Measurements from ENCODE around the gene COL18A1.

Gene COL18A1

DNA sequence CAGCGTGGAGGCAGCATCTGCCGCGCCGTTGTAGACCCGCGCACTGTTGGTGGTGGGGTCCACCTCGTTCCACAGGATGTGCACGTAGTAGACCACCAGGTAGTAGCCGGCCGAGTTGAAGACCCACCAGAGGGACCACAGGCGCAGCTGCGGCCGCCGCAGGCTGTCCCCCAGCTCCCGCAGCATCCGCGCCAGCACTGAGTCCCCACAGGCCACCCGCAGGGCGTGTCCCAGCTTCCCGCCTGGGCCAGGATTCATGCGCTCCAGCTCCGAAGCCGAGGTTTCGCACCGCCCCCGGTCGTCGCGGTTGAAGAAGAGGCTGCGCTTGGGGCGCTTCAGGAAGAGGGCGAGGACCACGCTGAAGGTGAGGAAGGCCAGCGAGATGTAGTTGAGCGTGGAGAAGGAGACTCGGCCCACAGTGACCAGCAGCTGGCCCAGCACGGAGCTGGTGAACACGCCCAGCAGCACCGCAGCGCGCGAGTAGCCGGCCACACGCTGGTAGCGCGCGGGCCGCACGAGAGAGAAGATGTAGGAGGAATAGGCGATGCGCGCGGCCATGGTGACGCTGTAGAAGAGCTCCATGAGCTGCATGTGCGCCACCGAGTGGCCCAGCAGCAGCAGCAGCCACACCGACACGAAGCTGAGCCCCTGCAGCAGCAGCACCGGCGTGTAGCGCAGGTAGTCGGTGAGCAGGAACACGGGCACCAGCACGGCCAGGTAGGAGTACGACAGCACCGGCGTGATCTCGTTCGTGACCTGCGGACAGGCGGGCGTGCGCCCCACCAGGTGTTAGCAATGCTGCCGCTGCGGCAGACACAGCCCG is 126.6 kb downstream of the COL18A1 start:
- H3K4me3 ChIP-seq (ENCODE audit: low read length in 2 of 2) = no peak overlapping the region
- no peak for DNase-seq (ENCODE audit: low spot score)
- no peak overlapping the region for H4K91ac ChIP-seq (ENCODE audit: low read depth, low read length, poor library complexity)
- H3K18ac ChIP-seq (ENCODE audit: low read length) = peak overlapping the region; percentile 57
- peak overlapping the region; percentile 89 for H3K23ac ChIP-seq (ENCODE audit: low read depth, low read length, poor library complexity)
- peaks cover 0 to 11% of the 10 kb centered on the region in 2 donors for H3K9me3 ChIP-seq (replicated peaks in 1 of 2; ENCODE audit: control insufficient read depth in 2 of 2, insufficient read depth in 1 of 2, low read depth in 1 of 2, low read length in 2 of 2)
- H3K4me1 ChIP-seq (ENCODE audit: control insufficient read depth in 2 of 2, insufficient read depth in 1 of 2, low read depth in 1 of 2, low read length in 2 of 2) = peaks cover 0 to 7% of the 10 kb centered on the region in 2 donors
- no peak overlapping the region for H2BK12ac ChIP-seq (ENCODE audit: low read length)
- no peak overlapping the region for H3K27ac ChIP-seq (replicated peaks; ENCODE audit: low read length)
- H3K36me3 ChIP-seq (replicated peaks in 1 of 2; ENCODE audit: control insufficient read depth in 2 of 2, insufficient read depth in 2 of 2, low read length in 2 of 2) = peaks cover 21 to 33% of the 10 kb centered on the region in 2 donors
- H2AK5ac ChIP-seq (ENCODE audit: low read depth, low read length) = no peak overlapping the region
- H3K79me1 ChIP-seq (ENCODE audit: low read depth, low read length) = peaks cover 36% of the 10 kb centered on the region
- H2BK5ac ChIP-seq (ENCODE audit: low read length) = no peak overlapping the region
- no peak overlapping the region for H3K9ac ChIP-seq (ENCODE audit: low read depth, low read length, poor library complexity)
- H3K4me2 ChIP-seq (ENCODE audit: insufficient read depth, low read length, poor library complexity, severe bottlenecking) = no peak overlapping the region
- H2BK15ac ChIP-seq (ENCODE audit: low read length) = no peak overlapping the region
- peak overlapping the region; percentile 75 for H3K14ac ChIP-seq (ENCODE audit: low read length)
- H4K8ac ChIP-seq (ENCODE audit: low read depth, low read length) = peak overlapping the region; percentile 82
- WGBS, 2 donors (ENCODE audit: extremely low coverage in 2 of 2, insufficient read length in 2 of 2, insufficient replicate concordance in 1 of 2) = no CpG with 5 or more reads among the region's 76 CpGs
- peaks cover 0 to 3% (median 0%) of the 10 kb centered on the region in 3 experiments for H3K27me3 ChIP-seq (ENCODE audit: control insufficient read depth in 3 of 3, insufficient read depth in 3 of 3, low read depth in 1 of 3, low read length in 3 of 3)
- H2BK120ac ChIP-seq (ENCODE audit: low read depth, low read length) = no peak overlapping the region
- no peak overlapping the region for H3K4ac ChIP-seq (ENCODE audit: low read length)
- H2AFZ ChIP-seq (ENCODE audit: low read length) = no peak overlapping the region

DNA sequence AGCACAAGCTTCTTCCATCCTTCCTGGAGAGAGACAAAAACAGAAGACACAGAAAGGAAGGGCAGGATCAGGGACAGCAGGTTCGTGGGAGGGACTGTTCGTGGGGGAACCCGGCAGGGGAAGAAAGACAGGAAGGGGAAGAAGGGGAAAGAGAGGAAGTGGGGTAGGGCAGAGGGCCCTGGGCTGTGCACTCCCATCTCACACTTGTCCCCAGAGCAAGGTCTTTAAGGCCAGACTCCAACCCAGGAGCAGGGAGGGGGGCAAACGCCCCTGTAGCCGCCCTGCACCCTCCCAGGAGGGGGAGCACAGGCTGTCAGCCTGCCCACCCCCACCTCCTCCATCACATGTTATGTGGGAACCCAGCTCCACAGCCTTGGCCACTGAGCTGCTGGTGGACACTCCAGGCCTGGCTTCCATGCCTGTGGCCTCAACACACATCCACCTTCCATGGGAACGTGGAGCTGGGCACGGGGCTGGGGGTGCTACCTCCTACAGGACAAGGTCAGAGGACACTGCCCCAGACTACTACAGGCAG is 127.9 kb downstream of the COL18A1 start:
- no peak overlapping the region for H2AFZ ChIP-seq (ENCODE audit: low read length)
- H3K27ac ChIP-seq (replicated peaks; ENCODE audit: low read length) = no peak overlapping the region
- peaks cover 0 to 11% of the 10 kb centered on the region in 2 donors for H3K9me3 ChIP-seq (replicated peaks in 1 of 2; ENCODE audit: control insufficient read depth in 2 of 2, insufficient read depth in 1 of 2, low read depth in 1 of 2, low read length in 2 of 2)
- peaks cover 39% of the 10 kb centered on the region for H3K79me1 ChIP-seq (ENCODE audit: low read depth, low read length)
- peaks cover 0 to 7% of the 10 kb centered on the region in 2 donors for H3K4me1 ChIP-seq (ENCODE audit: control insufficient read depth in 2 of 2, insufficient read depth in 1 of 2, low read depth in 1 of 2, low read length in 2 of 2)
- no CpG with 5 or more reads among the region's 7 CpGs for WGBS, 2 donors (ENCODE audit: extremely low coverage in 2 of 2, insufficient read length in 2 of 2, insufficient replicate concordance in 1 of 2)
- no peak overlapping the region for H2BK120ac ChIP-seq (ENCODE audit: low read depth, low read length)
- no peak overlapping the region for H3K23ac ChIP-seq (ENCODE audit: low read depth, low read length, poor library complexity)
- no peak for DNase-seq (ENCODE audit: low spot score)
- H2BK15ac ChIP-seq (ENCODE audit: low read length) = no peak overlapping the region
- H3K18ac ChIP-seq (ENCODE audit: low read length) = no peak overlapping the region
- no peak overlapping the region for H3K4me3 ChIP-seq (ENCODE audit: low read length in 2 of 2)
- H2BK12ac ChIP-seq (ENCODE audit: low read length) = no peak overlapping the region
- H4K91ac ChIP-seq (ENCODE audit: low read depth, low read length, poor library complexity) = no peak overlapping the region
- H3K4ac ChIP-seq (ENCODE audit: low read length) = no peak overlapping the region
- H4K8ac ChIP-seq (ENCODE audit: low read depth, low read length) = no peak overlapping the region
- H3K4me2 ChIP-seq (ENCODE audit: insufficient read depth, low read length, poor library complexity, severe bottlenecking) = no peak overlapping the region
- H3K27me3 ChIP-seq (ENCODE audit: control insufficient read depth in 3 of 3, insufficient read depth in 3 of 3, low read depth in 1 of 3, low read length in 3 of 3) = peaks cover 0 to 3% (median 0%) of the 10 kb centered on the region in 3 experiments
- no peak overlapping the region for H3K9ac ChIP-seq (ENCODE audit: low read depth, low read length, poor library complexity)
- H2BK5ac ChIP-seq (ENCODE audit: low read length) = peak overlapping the region; percentile 24
- peaks cover 21 to 35% of the 10 kb centered on the region in 2 donors for H3K36me3 ChIP-seq (replicated peaks in 1 of 2; ENCODE audit: control insufficient read depth in 2 of 2, insufficient read depth in 2 of 2, low read length in 2 of 2)
- H2AK5ac ChIP-seq (ENCODE audit: low read depth, low read length) = no peak overlapping the region
- no peak overlapping the region for H3K14ac ChIP-seq (ENCODE audit: low read length)

DNA sequence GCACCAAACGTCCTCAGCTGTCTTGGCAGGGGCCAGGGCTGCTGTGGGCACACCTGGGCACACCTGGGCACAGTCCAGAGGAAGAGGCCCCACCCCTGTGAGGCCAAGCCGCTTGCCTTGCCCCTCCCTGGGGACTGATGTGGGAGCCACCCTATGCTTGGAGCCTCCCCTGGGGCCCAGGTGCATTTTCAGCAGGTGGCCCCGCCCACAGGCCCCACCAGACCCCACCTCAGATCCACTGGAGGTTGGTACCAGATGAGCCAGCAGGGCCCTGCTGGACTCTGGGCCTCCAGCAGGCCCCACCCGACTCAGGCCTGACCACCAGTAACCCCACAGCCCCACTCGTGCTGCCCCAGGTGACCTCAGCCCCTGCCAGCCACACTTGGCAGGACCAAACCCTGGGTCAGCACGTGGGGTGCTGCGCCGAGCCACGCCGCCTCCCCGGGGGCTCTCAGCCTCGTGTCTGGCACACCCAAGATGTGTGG is 128.4 kb downstream of the COL18A1 start:
- no peak overlapping the region for H2BK12ac ChIP-seq (ENCODE audit: low read length)
- H3K4me3 ChIP-seq (ENCODE audit: low read length in 2 of 2) = no peak overlapping the region
- no CpG with 5 or more reads among the region's 12 CpGs for WGBS, 2 donors (ENCODE audit: extremely low coverage in 2 of 2, insufficient read length in 2 of 2, insufficient replicate concordance in 1 of 2)
- H4K8ac ChIP-seq (ENCODE audit: low read depth, low read length) = no peak overlapping the region
- no peak overlapping the region for H2BK120ac ChIP-seq (ENCODE audit: low read depth, low read length)
- no peak overlapping the region for H3K23ac ChIP-seq (ENCODE audit: low read depth, low read length, poor library complexity)
- H3K4me2 ChIP-seq (ENCODE audit: insufficient read depth, low read length, poor library complexity, severe bottlenecking) = no peak overlapping the region
- H3K14ac ChIP-seq (ENCODE audit: low read length) = no peak overlapping the region
- H3K27me3 ChIP-seq (ENCODE audit: control insufficient read depth in 3 of 3, insufficient read depth in 3 of 3, low read depth in 1 of 3, low read length in 3 of 3) = peaks cover 0 to 3% (median 0%) of the 10 kb centered on the region in 3 experiments
- peaks cover 42% of the 10 kb centered on the region for H3K79me1 ChIP-seq (ENCODE audit: low read depth, low read length)
- DNase-seq (ENCODE audit: low spot score) = no peak
- no peak overlapping the region for H4K91ac ChIP-seq (ENCODE audit: low read depth, low read length, poor library complexity)
- no peak overlapping the region for H2AFZ ChIP-seq (ENCODE audit: low read length)
- no peak overlapping the region for H3K4ac ChIP-seq (ENCODE audit: low read length)
- H3K36me3 ChIP-seq (replicated peaks in 1 of 2; ENCODE audit: control insufficient read depth in 2 of 2, insufficient read depth in 2 of 2, low read length in 2 of 2) = peaks cover 20 to 35% of the 10 kb centered on the region in 2 donors
- H2AK5ac ChIP-seq (ENCODE audit: low read depth, low read length) = no peak overlapping the region
- H3K18ac ChIP-seq (ENCODE audit: low read length) = no peak overlapping the region
- peak overlapping the region; percentile 24 for H2BK5ac ChIP-seq (ENCODE audit: low read length)
- no peak overlapping the region for H3K9ac ChIP-seq (ENCODE audit: low read depth, low read length, poor library complexity)
- H3K4me1 ChIP-seq (ENCODE audit: control insufficient read depth in 2 of 2, insufficient read depth in 1 of 2, low read depth in 1 of 2, low read length in 2 of 2) = peaks cover 0 to 7% of the 10 kb centered on the region in 2 donors
- H3K27ac ChIP-seq (replicated peaks; ENCODE audit: low read length) = no peak overlapping the region
- H2BK15ac ChIP-seq (ENCODE audit: low read length) = no peak overlapping the region
- peaks cover 0 to 11% of the 10 kb centered on the region in 2 donors for H3K9me3 ChIP-seq (replicated peaks in 1 of 2; ENCODE audit: control insufficient read depth in 2 of 2, insufficient read depth in 1 of 2, low read depth in 1 of 2, low read length in 2 of 2)
